HAP-1 (cell line): ENCODE measurements around the gene ACOX1.
A peak's percentile ranks its signal among the peaks of the same experiment; 100 is the strongest.

Experiments
- DNase-seq, 2 experiments: peaks; one replicate each; pipeline ENCODE4 v3.0.0-alpha.2; 2016 to 2020; ENCODE audit warnings: low spot score in 2 of 2
- H3K27me3 ChIP-seq: fragments of 250-450 bp; sonication (Bioruptor Pico); 2 replicates; pipeline ENCODE4 v1.5.1; 2020; ENCODE audit warnings: low read depth, mild to moderate bottlenecking, moderate library complexity
- H3K36me3 ChIP-seq: fragments of 250-450 bp; sonication (Bioruptor Pico); replicated peaks from 2 replicates; pipeline ENCODE4 v1.5.1; 2020; ENCODE audit warnings: mild to moderate bottlenecking
- H3K4me1 ChIP-seq: fragments of 250-450 bp; sonication (Bioruptor Pico); 2 replicates; pipeline ENCODE4 v1.5.1; 2020; ENCODE audit warnings: mild to moderate bottlenecking
- H3K4me3 ChIP-seq: fragments of 250-450 bp; sonication (Bioruptor Pico); 2 replicates; pipeline ENCODE4 v1.5.1; 2020; ENCODE audit warnings: mild to moderate bottlenecking, moderate library complexity
- H3K9me3 ChIP-seq: fragments of 250-450 bp; sonication (Bioruptor Pico); 2 replicates; pipeline ENCODE4 v1.5.1; 2020; ENCODE audit warnings: mild to moderate bottlenecking, moderate library complexity
- in situ Hi-C: fragments of 300-500 bp; cut with MboI; formaldehyde crosslinking; loops from 3 replicates; pipeline ENCODE4 v1.14.3; 2020; ENCODE audit warnings: low sequenced_read_pairs, inconsistent platforms, mixed read lengths

ACOX1 gene

DNA sequence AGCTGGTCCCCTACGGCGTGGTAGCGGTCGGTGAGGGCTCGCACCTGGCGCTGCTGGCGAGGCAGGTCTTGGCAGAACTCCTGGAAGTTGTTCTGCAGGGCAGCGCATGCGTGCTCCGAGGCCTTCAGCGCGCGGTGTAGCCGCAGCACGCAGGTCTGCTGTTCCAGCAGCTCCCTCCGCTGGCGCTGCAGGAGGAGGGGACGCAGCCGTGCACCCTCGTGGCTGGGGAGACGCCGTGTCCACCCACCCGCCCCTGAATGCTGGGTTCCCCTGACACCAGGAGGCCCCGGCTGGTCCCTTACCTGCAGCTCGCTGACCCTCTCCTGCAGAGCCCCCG lies 35.9 kb upstream of the ACOX1 start:
- H3K4me3 ChIP-seq: no peak overlapping the region
- H3K27me3 ChIP-seq: no peaks in the 10 kb centered on the region
- no peak for DNase-seq
- H3K4me1 ChIP-seq: no peaks in the 10 kb centered on the region
- H3K9me3 ChIP-seq: no peaks in the 10 kb centered on the region
- in situ Hi-C loops: loop anchor here (5.0 kb wide), 1 partner anchor 277 kb away; no protein-coding TSS in a partner anchor
- H3K36me3 ChIP-seq: no peaks in the 10 kb centered on the region

DNA sequence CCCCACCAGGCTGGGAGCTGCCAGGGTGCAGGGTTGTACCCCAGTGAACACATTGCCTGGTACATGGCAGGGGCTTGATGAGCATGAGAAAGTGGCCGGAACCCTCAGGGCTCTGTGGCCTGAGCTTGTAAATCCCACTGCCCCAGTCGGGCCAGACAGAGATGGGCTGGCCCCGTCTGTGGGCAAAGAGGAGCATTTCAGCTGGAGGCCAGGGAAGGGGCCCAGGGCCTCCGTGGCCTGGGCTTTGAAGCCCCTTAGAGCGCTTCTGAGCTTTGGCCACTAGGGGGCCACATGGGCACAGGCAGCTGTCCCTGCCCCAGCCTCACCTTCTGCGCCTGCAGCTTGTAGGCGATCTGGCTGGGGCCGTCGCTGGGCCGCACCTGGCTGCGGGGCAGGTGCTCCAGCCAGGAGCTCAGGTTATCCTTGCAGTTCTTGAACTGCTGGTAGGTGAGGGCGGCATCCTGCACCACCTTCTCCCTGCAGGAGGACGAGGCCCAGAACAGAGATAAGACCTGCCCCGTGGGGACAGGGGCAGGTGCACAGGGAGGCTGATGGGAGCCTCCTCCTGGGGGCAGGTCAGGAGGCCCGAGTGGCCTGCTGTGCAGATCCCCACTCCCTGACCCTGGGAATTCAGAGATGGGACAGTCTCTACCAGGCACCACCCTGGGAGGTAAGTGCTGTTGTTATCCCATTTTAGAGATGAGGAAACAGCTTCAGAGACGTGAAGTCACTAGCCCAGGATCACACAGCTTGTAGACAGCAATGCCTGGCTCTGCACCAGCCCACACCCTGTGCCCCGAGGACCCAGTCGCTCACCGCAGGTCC lies 35.3 kb upstream of the ACOX1 start:
- H3K9me3 ChIP-seq: no peaks in the 10 kb centered on the region
- no peaks in the 10 kb centered on the region for H3K36me3 ChIP-seq
- no peaks in the 10 kb centered on the region for H3K27me3 ChIP-seq
- DNase-seq: peak; percentile 65 to 89
- H3K4me3 ChIP-seq: no peak overlapping the region
- in situ Hi-C loops: loop anchor here (5.0 kb wide), 1 partner anchor 278 kb away; no protein-coding TSS in a partner anchor
- no peaks in the 10 kb centered on the region for H3K4me1 ChIP-seq

DNA sequence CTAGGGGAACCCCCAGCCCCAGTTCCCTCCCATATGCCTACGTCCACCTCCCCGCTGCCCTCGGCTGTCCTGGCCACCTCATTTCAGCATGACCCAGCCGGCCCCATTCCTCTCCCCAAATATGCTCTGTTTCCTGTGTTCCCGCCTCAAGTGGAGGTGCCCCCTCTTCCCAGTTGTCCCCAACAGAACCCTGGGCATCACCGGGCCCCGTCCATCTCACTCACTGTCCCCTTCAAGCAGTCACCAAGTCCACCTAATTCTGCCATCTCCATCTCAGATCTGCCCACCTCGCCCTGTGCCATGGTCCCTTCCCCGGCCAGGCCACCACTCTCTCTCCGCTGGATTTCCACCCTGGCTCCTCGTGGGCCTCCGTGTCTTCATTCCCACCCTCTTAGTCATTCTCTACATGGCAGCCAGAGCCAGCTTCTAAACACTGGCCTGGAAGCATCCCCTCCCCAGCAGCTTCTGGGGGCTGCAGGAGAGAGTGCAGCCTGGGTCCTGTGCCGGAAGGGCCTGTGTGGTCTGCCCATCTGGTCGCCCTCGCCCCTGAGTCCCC lies 34.5 kb upstream of the ACOX1 start:
- no peaks in the 10 kb centered on the region for H3K4me1 ChIP-seq
- no peaks in the 10 kb centered on the region for H3K27me3 ChIP-seq
- no peaks in the 10 kb centered on the region for H3K36me3 ChIP-seq
- no peaks in the 10 kb centered on the region for H3K9me3 ChIP-seq
- no peak for DNase-seq
- no peak overlapping the region for H3K4me3 ChIP-seq
- in situ Hi-C loops: loop anchor here (5.0 kb wide), 1 partner anchor 279 kb away; no protein-coding TSS in a partner anchor

DNA sequence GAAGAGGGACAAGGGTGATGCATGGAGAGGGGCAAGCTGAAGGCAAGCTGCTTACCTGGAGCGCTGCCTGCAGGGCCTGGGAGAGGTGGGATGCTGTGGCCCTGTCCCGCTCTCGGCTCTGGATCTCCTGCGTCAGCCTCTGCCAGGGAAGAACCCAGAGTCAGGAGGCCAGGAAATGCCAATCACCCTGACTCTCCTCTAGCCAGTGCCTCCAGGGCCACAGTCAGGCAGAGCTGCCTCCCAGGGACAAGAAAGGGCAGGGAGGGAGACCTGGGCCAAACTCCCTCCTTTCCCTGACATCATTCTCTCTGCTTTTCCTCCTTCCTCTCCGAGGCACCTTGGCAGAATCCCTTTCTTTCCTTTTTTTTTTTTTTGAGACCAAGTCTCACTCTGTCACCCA lies 33.0 kb upstream of the ACOX1 start:
- Histone ChIP-seq H3K4me1 (no peaks in the 10 kb centered on the region), H3K4me3 (no peak overlapping the region), H3K27me3 (no peaks in the 10 kb centered on the region), H3K36me3 (no peaks in the 10 kb centered on the region), H3K9me3 (no peaks in the 10 kb centered on the region)
- no peak for DNase-seq
- in situ Hi-C loops: loop anchor here (5.0 kb wide), 1 partner anchor 280 kb away; no protein-coding TSS in a partner anchor

DNA sequence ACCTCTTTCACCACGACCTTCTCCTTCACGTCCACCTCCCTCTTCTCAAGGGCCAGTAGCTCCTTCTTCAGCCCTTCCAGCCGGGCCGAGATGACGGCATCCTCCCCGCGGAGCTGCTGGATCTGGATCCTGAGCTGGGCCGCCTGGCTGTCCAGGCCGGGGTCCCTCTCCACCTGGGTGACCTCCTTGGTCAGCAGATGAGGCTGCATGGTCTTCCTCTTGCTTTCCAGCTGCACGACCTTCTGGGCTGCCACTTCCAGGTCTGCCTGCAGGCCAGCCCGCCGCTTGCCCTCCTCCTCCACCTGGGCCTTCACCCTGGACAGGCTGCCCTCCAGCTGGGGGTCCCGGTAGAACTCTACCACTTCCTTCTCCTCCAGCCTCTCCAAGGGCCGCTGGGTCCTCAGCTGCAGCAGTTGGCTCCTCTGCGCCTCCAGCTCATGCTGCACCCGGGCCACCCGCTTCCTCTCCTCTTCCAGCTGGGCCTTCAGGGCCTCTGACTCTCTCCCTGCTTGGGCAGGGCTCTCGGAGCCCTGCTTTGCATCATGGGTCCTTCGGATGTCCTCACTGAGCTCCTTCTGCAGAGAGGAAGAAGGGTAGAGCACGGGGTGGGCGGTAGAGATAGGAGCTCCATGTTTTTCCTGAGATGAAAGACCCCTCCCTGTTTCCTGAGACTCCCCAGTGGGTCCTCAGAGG lies 31.1 kb upstream of the ACOX1 start:
- in situ Hi-C loops: loop anchor here (5.0 kb wide), 2 partner anchors 103 to 282 kb away; no protein-coding TSS in a partner anchor
- no peaks in the 10 kb centered on the region for H3K27me3 ChIP-seq
- no peak for DNase-seq
- no peaks in the 10 kb centered on the region for H3K9me3 ChIP-seq
- no peaks in the 10 kb centered on the region for H3K36me3 ChIP-seq
- H3K4me3 ChIP-seq: no peak overlapping the region
- H3K4me1 ChIP-seq: no peaks in the 10 kb centered on the region

DNA sequence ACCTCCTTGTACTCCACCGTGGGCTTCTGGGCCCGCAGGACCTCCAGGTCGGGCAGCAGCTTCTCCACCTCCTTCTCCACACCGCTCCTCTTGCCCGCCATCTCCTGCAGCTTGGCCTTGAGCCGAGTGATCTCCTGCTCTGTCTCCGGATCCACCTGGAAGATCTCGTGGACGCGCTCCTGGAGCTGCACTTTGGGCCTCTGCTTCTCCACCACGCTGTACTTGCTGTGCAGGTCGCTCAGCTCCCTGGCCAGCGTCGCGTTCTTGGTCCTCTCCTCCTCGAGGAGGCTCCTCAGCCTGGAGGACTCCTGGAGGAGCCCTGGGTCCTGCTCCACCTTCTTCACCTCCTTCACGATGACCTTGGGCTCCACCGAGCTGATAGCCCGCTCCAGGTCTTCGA lies 30.5 kb upstream of the ACOX1 start:
- no peak overlapping the region for H3K4me3 ChIP-seq
- in situ Hi-C loops: loop anchor here (5.0 kb wide), 1 partner anchor 102 kb away; no protein-coding TSS in a partner anchor
- no peaks in the 10 kb centered on the region for H3K27me3 ChIP-seq
- no peaks in the 10 kb centered on the region for H3K9me3 ChIP-seq
- no peaks in the 10 kb centered on the region for H3K4me1 ChIP-seq
- no peaks in the 10 kb centered on the region for H3K36me3 ChIP-seq
- no peak for DNase-seq

DNA sequence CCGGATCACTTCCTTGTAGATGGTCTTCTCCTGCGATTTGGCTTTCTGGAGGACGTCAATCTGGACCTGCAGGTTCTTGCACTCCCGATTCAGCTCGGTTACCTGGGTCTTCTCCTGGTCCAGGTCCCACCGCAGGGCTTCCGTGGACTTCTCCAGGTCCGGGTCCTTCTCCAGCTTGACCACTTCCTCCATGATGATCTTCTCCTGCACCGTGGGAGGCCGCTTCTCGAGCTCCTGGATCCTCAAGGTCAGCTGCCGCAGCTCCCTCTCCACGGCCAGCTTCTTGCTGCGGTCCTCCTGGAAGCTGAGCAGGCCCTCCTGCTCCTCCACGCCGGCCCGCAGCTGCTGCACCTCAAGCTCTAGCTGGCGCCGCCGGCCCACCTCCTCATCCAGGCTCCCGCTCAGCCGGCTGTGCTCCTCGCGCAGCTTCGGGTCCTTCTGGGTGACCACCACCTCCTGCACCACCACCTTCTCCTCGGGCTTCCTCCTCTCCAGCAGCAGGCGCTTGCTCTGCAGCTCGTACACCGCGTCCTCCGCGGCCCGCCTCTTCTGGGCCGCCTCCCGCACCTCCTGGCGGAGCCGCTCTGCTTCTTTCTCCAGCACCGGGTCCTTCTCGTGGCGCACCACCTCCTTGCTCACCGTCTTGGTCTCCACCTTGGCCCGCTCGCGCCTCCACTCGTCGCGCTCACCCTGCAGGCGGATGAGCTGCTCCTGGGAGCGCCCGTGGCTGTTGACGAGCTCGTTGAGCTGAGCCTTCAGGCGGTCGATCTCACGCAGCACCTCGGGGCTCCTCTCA lies 29.9 kb upstream of the ACOX1 start:
- no peaks in the 10 kb centered on the region for H3K27me3 ChIP-seq
- DNase-seq: no peak
- H3K36me3 ChIP-seq: no peaks in the 10 kb centered on the region
- H3K4me1 ChIP-seq: no peaks in the 10 kb centered on the region
- H3K4me3 ChIP-seq: no peak overlapping the region
- in situ Hi-C loops: loop anchor here (5.0 kb wide), 1 partner anchor 102 kb away; no protein-coding TSS in a partner anchor
- H3K9me3 ChIP-seq: no peaks in the 10 kb centered on the region

DNA sequence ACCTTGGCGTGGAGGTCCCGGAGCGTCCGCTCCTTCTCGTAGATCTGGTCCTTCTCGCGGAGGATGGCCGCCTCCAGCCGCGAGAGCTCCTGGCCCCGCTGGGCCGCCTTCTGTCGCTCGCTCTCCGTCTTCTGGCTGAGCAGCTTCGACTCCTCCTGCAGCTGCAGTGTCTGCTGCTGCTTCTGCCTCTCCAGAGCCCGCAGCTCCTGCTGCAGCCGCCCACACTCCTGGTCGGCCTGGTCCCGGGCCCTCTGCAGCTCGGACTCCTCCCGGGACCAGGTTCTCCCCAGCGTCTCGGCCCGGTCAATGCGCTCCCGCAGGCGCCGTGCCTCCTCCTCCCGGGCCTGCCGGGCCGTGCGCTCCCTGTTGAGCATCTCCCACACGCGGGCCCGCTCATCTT lies 29.2 kb upstream of the ACOX1 start:
- no peak for DNase-seq
- H3K27me3 ChIP-seq: no peaks in the 10 kb centered on the region
- no peaks in the 10 kb centered on the region for H3K36me3 ChIP-seq
- H3K4me1 ChIP-seq: no peaks in the 10 kb centered on the region
- in situ Hi-C loops: loop anchor here (5.0 kb wide), 1 partner anchor 101 kb away; no protein-coding TSS in a partner anchor
- H3K4me3 ChIP-seq: no peak overlapping the region
- H3K9me3 ChIP-seq: no peaks in the 10 kb centered on the region

DNA sequence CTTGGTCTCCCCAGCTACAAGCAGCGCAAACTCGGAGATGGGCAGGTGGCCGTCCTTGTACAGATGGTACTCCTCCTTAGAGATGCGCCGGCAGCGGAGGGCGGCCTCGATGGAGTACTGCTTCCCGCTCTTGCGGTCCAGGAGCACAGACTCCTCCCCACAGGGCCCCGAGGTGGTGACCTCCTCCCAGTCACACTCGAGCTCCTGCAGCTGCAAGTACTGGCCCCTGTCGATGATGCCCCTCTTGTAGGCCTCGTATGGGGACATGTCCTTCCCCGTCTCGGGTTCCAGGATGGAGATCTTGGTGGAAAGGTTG lies 28.8 kb upstream of the ACOX1 start:
- H3K36me3 ChIP-seq: no peaks in the 10 kb centered on the region
- in situ Hi-C loops: loop anchor here (5.0 kb wide), 1 partner anchor 101 kb away; no protein-coding TSS in a partner anchor
- H3K27me3 ChIP-seq: no peaks in the 10 kb centered on the region
- no peaks in the 10 kb centered on the region for H3K4me1 ChIP-seq
- no peak for DNase-seq
- H3K9me3 ChIP-seq: no peaks in the 10 kb centered on the region
- no peak overlapping the region for H3K4me3 ChIP-seq

DNA sequence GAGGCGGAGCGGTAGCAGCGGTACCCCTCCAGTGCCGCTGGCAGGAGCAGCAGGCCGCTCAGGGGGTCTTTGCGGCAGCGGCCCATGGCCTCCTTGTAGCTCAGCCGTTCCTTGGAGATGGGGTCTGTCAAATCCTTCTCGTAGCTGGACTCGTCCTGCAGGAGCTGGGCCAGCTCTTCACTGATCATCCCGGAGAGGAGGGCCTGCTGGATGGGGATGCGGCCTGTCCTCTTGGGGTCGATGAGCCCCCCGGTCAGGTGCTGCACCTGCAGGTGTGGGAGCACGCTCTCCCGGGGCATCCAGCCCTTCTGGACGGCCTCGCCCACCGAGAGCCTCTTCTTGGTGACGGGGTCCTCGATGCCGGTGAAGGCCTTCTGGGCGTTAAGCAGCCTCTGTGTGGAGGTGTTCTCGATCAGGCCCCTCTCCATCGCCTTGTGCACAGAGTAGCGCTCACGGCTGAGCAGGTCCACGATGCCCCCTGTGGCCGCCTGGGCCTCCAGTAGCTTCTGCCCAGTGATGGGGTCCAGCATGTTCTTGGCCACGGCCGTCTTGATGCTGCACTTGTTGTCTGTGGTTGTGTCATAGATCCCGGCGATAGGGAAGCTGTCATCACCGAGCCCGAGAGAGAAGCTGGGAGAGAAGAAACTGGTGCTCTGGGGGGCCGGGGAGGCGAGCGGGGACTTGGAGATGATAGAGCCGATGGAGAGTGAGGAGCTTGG lies 28.3 kb upstream of the ACOX1 start:
- in situ Hi-C loops: loop anchor here (5.0 kb wide), 1 partner anchor 100 kb away; no protein-coding TSS in a partner anchor
- Histone ChIP-seq H3K9me3 (no peaks in the 10 kb centered on the region), H3K27me3 (no peaks in the 10 kb centered on the region), H3K36me3 (no peaks in the 10 kb centered on the region), H3K4me3 (no peak overlapping the region), H3K4me1 (no peaks in the 10 kb centered on the region)
- no peak for DNase-seq

DNA sequence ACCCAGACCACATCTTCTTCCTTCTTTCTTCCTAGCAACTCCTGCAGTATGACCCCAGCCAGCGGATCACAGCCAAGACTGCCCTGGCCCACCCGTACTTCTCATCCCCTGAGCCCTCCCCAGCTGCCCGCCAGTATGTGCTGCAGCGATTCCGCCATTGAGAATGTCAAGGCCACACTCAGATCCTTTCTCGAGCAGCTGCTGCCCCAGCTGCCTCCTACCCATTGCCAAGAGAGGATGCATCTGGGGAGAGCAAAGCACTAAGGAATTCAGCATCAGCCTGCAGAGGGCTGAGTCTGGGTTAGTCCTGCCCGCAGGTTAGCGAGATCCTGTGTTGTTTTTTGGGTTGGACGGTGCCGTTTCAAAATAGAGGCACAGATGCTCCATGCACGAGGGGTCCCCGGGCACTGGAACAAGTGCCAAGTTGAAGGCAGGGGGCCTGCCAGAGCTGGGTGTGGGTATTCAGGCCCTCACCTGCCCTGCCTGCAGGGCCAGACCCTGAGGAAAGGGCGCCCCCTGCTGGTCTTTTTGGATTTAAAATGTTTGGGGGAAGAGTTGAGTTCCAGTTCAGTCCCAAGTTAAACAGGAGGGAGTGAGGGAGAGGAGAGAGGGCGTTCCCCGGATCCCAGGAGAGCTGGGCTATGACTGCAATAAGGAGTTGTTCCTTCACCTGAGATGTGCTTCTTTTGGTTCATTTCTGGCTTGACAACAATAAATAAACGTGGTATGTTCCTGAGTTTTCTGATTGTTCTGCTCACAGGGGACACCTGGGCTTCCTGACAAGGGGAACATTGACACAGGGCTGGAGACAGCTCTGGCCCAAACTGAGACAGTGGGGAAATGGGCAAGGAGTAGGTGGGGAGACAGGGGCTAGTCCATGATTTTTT lies 26.5 kb upstream of the ACOX1 start:
- no peaks in the 10 kb centered on the region for H3K9me3 ChIP-seq
- H3K4me3 ChIP-seq: no peak overlapping the region
- no peaks in the 10 kb centered on the region for H3K27me3 ChIP-seq
- H3K4me1 ChIP-seq: no peaks in the 10 kb centered on the region
- in situ Hi-C loops: loop anchor here (5.0 kb wide), 1 partner anchor 98 kb away; no protein-coding TSS in a partner anchor
- DNase-seq: peak; percentile 34 to 95
- H3K36me3 ChIP-seq: no peaks in the 10 kb centered on the region

DNA sequence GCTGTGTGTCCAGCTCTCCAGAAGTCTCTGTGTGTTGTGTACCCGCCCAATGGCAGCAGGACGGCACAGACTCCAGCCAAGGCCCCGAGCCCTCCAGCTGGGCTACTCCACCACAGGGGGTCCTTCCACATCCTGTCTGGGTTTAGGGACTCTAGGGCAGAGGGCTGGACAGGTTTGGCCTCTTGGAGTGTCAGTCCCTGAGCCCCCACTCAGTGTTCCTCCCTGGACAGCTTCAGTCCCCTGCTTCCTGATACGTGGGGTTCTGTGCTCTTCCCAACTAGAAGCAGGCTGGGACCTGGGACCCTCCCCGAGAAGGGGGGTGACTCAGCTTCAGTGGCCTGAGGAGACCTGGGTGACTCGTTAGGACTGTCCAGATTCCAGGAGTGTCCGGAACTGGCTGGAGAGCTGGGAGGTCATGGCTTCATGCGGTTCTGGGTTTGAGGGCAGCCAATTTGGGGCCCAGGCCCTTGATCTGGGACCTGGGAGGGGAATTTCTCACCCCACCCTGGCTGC lies 25.8 kb upstream of the ACOX1 start:
- H3K4me1 ChIP-seq: 0 out of 2 replicates have a peak, but pooled peaks cover 2% of the 10 kb centered on the region
- no peak for DNase-seq
- H3K36me3 ChIP-seq: no peaks in the 10 kb centered on the region; the same call in 1 of the 2 replicates
- H3K9me3 ChIP-seq: no peaks in the 10 kb centered on the region
- in situ Hi-C loops: loop anchor here (5.0 kb wide), 1 partner anchor 98 kb away; no protein-coding TSS in a partner anchor
- no peak overlapping the region for H3K4me3 ChIP-seq
- no peaks in the 10 kb centered on the region for H3K27me3 ChIP-seq
